Stomach (tissue), 4 donors: ENCODE measurements around the gene GUSB.

Experiments
- POLR2A ChIP-seq, 4 donors: fragments of 450-650 bp; IDR thresholded peaks; one replicate each; pipeline ENCODE4 v1.6.1; 2016; ENCODE audit warnings: antibody characterized with exemption in 4 of 4, control low read depth in 2 of 4, mild to moderate bottlenecking in 1 of 4, moderate library complexity in 1 of 4
- POLR2AphosphoS5 ChIP-seq, 3 donors: sonication (generic); formaldehyde crosslinking; IDR thresholded peaks; one replicate each; pipeline ENCODE4 v1.6.1; 2016; ENCODE audit warnings: antibody characterized with exemption in 3 of 3
- TF ChIP-seq, protein P1 (sequence below), 7 experiments: fragments of 450-650 bp in 4 of 7; fragments of 200-600 bp in 3 of 7; sonication (generic) in 3 of 7; IDR thresholded peaks; one replicate each; pipeline ENCODE4 v1.5.1; 2016 to 2019; ENCODE audit warnings: antibody characterized with exemption in 7 of 7, control low read depth in 2 of 7, mild to moderate bottlenecking in 1 of 7

DNA sequence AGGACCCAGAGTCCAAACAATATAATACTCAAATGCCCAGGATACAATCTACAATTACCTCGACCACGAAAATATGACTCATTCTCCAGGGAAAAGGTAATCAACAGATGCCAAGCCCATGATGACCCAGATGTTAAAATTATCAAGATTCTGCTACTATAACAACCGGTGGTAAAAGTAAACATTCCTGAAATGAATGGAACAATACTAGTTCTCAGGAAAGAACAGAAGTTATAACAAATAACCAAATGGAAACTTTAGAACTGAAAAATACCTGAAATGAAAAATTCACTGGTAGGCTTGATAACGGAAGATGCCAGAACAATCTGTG, 34.1 kb upstream of the GUSB start:
- TF ChIP-seq, protein P1, sequence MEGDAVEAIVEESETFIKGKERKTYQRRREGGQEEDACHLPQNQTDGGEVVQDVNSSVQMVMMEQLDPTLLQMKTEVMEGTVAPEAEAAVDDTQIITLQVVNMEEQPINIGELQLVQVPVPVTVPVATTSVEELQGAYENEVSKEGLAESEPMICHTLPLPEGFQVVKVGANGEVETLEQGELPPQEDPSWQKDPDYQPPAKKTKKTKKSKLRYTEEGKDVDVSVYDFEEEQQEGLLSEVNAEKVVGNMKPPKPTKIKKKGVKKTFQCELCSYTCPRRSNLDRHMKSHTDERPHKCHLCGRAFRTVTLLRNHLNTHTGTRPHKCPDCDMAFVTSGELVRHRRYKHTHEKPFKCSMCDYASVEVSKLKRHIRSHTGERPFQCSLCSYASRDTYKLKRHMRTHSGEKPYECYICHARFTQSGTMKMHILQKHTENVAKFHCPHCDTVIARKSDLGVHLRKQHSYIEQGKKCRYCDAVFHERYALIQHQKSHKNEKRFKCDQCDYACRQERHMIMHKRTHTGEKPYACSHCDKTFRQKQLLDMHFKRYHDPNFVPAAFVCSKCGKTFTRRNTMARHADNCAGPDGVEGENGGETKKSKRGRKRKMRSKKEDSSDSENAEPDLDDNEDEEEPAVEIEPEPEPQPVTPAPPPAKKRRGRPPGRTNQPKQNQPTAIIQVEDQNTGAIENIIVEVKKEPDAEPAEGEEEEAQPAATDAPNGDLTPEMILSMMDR (IDR thresholded peaks at IDR 0.05), result no peak
- no peak for TF ChIP-seq POLR2A (IDR thresholded peaks at IDR 0.05)
- peak in 1 of 3 donors; percentile 41 for TF ChIP-seq POLR2AphosphoS5 (IDR thresholded peaks at IDR 0.05)
